Astrocyte (in vitro differentiated cells and primary cell): ENCODE data around the gene MALT1. TPM values are rescaled to one million over a fixed set of nuclear protein-coding genes. Genes with fewer than 3 reads are reported as not detected.

Source experiments
- DNase-seq: peaks from one replicate; pipeline ENCODE4 v3.0.0-alpha.2; 2010; ENCODE audit warnings: low read depth
- FAIRE-seq: peaks from 2 replicates; lab custom pipeline; 2011; peaks lifted over from hg19 to GRCh38; lab: Jason Lieb, UNC
- H2AFZ ChIP-seq: 2 replicates; pipeline ENCODE4 v1.6.0; 2012; ENCODE audit warnings: low read depth, low read length, inconsistent platforms
- H3K27ac ChIP-seq: 2 replicates; pipeline ENCODE4 v1.5.1; 2011; ENCODE audit warnings: low read depth, low read length, inconsistent platforms
- H3K27me3 ChIP-seq: 2 replicates; pipeline ENCODE4 v1.6.0; 2011; ENCODE audit warnings: low read length, inconsistent platforms; ENCODE audit not compliant: insufficient read depth
- H3K36me3 ChIP-seq: 2 replicates; pipeline ENCODE4 v1.5.1; 2011; ENCODE audit warnings: low read length, inconsistent platforms; ENCODE audit not compliant: insufficient read depth
- H3K4me1 ChIP-seq: 2 replicates; pipeline ENCODE4 v1.5.1; 2011; ENCODE audit warnings: low read length, inconsistent platforms; ENCODE audit not compliant: insufficient read depth
- H3K4me2 ChIP-seq: 2 replicates; pipeline ENCODE4 v1.6.0; 2012; ENCODE audit warnings: low read length, inconsistent platforms
- H3K4me3 ChIP-seq: 2 replicates; pipeline ENCODE4 v1.5.1; 2011; ENCODE audit warnings: low read depth, mild to moderate bottlenecking, low read length, inconsistent platforms; ENCODE audit not compliant: insufficient read depth
- H3K79me2 ChIP-seq: 2 replicates; pipeline ENCODE4 v1.6.0; 2012; ENCODE audit warnings: mild to moderate bottlenecking, low read length, inconsistent platforms; ENCODE audit not compliant: insufficient read depth
- H3K9ac ChIP-seq: 2 replicates; pipeline ENCODE4 v1.6.0; 2012; ENCODE audit warnings: mild to moderate bottlenecking, low read length, inconsistent platforms
- H3K9me3 ChIP-seq: 2 replicates; pipeline ENCODE4 v1.5.1; 2012; ENCODE audit warnings: low read depth, mild to moderate bottlenecking, low read length, inconsistent platforms; ENCODE audit not compliant: insufficient read depth
- H4K20me1 ChIP-seq: 2 replicates; pipeline ENCODE4 v1.6.0; 2012; ENCODE audit warnings: low read length, inconsistent platforms; ENCODE audit not compliant: insufficient read depth
- H3K27ac Mint-ChIP-seq: one replicate; pipeline ENCODE4 v1.8.0; 2021; ENCODE audit warnings: mild to moderate bottlenecking, mixed read lengths; ENCODE audit not compliant: unreplicated experiment
- H3K27me3 Mint-ChIP-seq: one replicate; pipeline ENCODE4 v1.8.0; 2021; ENCODE audit warnings: low read depth, mixed read lengths; ENCODE audit not compliant: unreplicated experiment
- H3K36me3 Mint-ChIP-seq: one replicate; pipeline ENCODE4 v1.8.0; 2021; ENCODE audit warnings: low read depth, mixed read lengths; ENCODE audit not compliant: unreplicated experiment
- H3K4me1 Mint-ChIP-seq: one replicate; pipeline ENCODE4 v1.8.0; 2021; ENCODE audit warnings: low read depth, mixed read lengths; ENCODE audit not compliant: unreplicated experiment
- H3K4me3 Mint-ChIP-seq: one replicate; pipeline ENCODE4 v1.8.0; 2021; ENCODE audit warnings: mild to moderate bottlenecking, moderate library complexity, mixed read lengths; ENCODE audit not compliant: unreplicated experiment
- H3K9me3 Mint-ChIP-seq: one replicate; pipeline ENCODE4 v1.8.0; 2021; ENCODE audit warnings: mild to moderate bottlenecking, mixed read lengths; ENCODE audit not compliant: unreplicated experiment
- CTCF ChIP-seq: IDR thresholded peaks from 2 replicates; pipeline ENCODE4 v1.5.1; 2011; ENCODE audit warnings: low read depth, mild to moderate bottlenecking, inconsistent platforms, low read length, moderate library complexity; ENCODE audit not compliant: insufficient read depth
- EZH2 ChIP-seq: IDR thresholded peaks from 2 replicates; pipeline ENCODE4 v1.6.1; 2012; ENCODE audit warnings: mild to moderate bottlenecking, low read length, inconsistent platforms; ENCODE audit not compliant: insufficient read depth
- total RNA-seq: library from RNA; stranded (reverse); gene quantifications from 2 replicates; pipeline ENCODE4 v1.2.1, GENCODE V29; 2021

The MALT1 gene
- total RNA-seq, 1 donor from 2014 or later: 40.3 TPM

GRCh38 chr18:58727776-58728500 lies 56.7 kb downstream of the MALT1 start:
- H4K20me1 ChIP-seq: no peaks in the 10 kb centered on the region
- peak; percentile 19 for DNase-seq
- H3K4me2 ChIP-seq: no peak overlapping the region
- H3K4me3 Mint-ChIP-seq: no peak overlapping the region
- FAIRE-seq: peak; percentile 9
- H3K36me3 ChIP-seq: peaks cover 11% of the 10 kb centered on the region
- TF ChIP-seq EZH2 (no peak), CTCF (no peak)
- no peaks in the 10 kb centered on the region for H3K9me3 Mint-ChIP-seq
- no peak overlapping the region for H3K9ac ChIP-seq
- no peak overlapping the region for H3K4me3 ChIP-seq
- no peak overlapping the region for H3K27ac ChIP-seq
- peaks cover 3% of the 10 kb centered on the region for H3K4me1 Mint-ChIP-seq
- H3K27me3 ChIP-seq: no peaks in the 10 kb centered on the region
- H3K79me2 ChIP-seq: no peaks in the 10 kb centered on the region
- no peak overlapping the region for H3K27ac Mint-ChIP-seq
- H3K36me3 Mint-ChIP-seq: peaks cover 2% of the 10 kb centered on the region
- H3K27me3 Mint-ChIP-seq: no peaks in the 10 kb centered on the region
- H2AFZ ChIP-seq: no peak overlapping the region
- no peaks in the 10 kb centered on the region for H3K9me3 ChIP-seq
- no peaks in the 10 kb centered on the region for H3K4me1 ChIP-seq

GRCh38 chr18:58728719-58729118 lies 57.5 kb downstream of the MALT1 start:
- H3K9me3 ChIP-seq: no peaks in the 10 kb centered on the region
- no peaks in the 10 kb centered on the region for H4K20me1 ChIP-seq
- Mint-ChIP-seq H3K4me1 (peaks cover 3% of the 10 kb centered on the region), H3K36me3 (peaks cover 2% of the 10 kb centered on the region), H3K9me3 (no peaks in the 10 kb centered on the region), H3K27me3 (no peaks in the 10 kb centered on the region), H3K4me3 (no peak overlapping the region), H3K27ac (no peak overlapping the region)
- H2AFZ ChIP-seq: no peak overlapping the region
- H3K36me3 ChIP-seq: peaks cover 18% of the 10 kb centered on the region
- no peak overlapping the region for H3K4me3 ChIP-seq
- FAIRE-seq (no peak), DNase-seq (no peak)
- no peaks in the 10 kb centered on the region for H3K4me1 ChIP-seq
- TF ChIP-seq CTCF (no peak), EZH2 (no peak)
- H3K27ac ChIP-seq: no peak overlapping the region
- no peak overlapping the region for H3K9ac ChIP-seq
- H3K27me3 ChIP-seq: no peaks in the 10 kb centered on the region
- H3K4me2 ChIP-seq: no peak overlapping the region
- H3K79me2 ChIP-seq: no peaks in the 10 kb centered on the region

GRCh38 chr18:58730618-58731017 lies 59.4 kb downstream of the MALT1 start:
- no peaks in the 10 kb centered on the region for H3K9me3 ChIP-seq
- no peak for FAIRE-seq
- H3K4me2 ChIP-seq: no peak overlapping the region
- peaks cover 20% of the 10 kb centered on the region for H3K36me3 ChIP-seq
- TF ChIP-seq CTCF (no peak), EZH2 (no peak)
- no peak for DNase-seq
- H3K4me1 ChIP-seq: no peaks in the 10 kb centered on the region
- no peak overlapping the region for H2AFZ ChIP-seq
- H3K27ac ChIP-seq: no peak overlapping the region
- H4K20me1 ChIP-seq: no peaks in the 10 kb centered on the region
- H3K9ac ChIP-seq: no peak overlapping the region
- Mint-ChIP-seq H3K36me3 (no peaks in the 10 kb centered on the region), H3K4me3 (no peak overlapping the region), H3K9me3 (no peaks in the 10 kb centered on the region), H3K27me3 (no peaks in the 10 kb centered on the region), H3K27ac (no peak overlapping the region), H3K4me1 (peaks cover 3% of the 10 kb centered on the region)
- H3K27me3 ChIP-seq: no peaks in the 10 kb centered on the region
- H3K4me3 ChIP-seq: no peak overlapping the region
- H3K79me2 ChIP-seq: no peaks in the 10 kb centered on the region
